T-helper 1 cell (primary cell): ENCODE data around the gene NDUFB1.

Experiments used
- DNase-seq, 5 donors: peaks; one replicate each; pipeline ENCODE4 v3.0.0-alpha.2; 2012 to 2020

Gene NDUFB1

DNA sequence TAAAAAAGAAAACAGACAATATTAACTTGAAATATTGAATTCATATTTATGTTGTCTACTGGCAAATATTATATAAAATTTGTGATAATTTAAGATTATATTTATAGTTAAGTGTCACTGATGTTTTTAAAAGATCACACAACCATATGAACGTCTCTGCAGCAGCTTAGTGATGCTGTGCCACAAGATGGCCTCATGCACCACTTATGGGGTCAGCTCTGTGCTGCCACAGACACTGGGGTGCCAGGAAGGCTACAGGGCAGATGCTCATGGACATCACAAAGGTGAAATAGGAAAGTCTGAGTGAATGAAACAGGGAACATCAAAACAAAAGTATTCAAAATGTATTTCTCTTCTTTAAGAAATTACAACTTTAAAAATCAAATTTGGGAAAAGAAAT, 28.2 kb downstream of the NDUFB1 start:
- no peak for DNase-seq

DNA sequence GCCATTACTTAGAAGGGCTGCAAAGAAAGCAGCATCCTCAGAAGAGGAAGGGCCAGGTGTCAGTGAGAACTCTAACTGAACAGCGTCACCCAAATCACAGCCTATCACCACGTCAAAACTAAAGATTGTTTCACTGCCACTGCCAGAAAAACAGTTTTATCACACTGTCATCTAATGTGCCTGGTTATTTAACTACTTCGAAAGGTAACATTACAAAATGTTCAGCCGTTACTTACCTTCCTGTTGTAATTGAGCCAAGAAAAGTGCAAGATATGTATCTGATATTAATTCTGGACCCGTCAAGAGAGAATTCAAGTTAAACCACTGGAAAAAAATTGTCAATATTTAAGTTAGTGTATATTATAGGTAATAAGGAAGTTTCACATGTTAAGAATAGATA, 33.0 kb downstream of the NDUFB1 start:
- DNase-seq: no peak

DNA sequence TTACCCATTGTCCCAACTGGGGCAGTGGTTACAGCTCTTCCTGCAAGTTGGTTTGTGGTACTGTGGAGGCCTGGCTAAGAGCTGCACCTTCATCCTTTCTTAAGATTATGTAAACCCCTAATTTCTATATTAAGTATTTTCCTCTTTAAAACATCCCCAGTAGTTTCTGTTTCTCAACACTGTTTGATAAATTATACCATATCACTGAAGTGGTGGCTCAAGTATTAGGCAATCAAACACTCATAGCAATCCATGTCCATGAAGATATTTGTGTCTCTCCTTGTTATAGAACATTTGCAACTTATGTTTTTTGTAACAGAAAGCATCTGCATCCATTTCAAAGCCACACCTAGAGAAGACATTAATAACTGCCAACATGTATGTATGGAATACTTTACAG, 47.0 kb downstream of the NDUFB1 start:
- no peak for DNase-seq
